GM12865 (cell line): ENCODE measurements around the gene INF2.

Experiments used
- DNase-seq: peaks from one replicate; pipeline ENCODE4 v3.0.0; 2010; ENCODE audit warnings: low read depth
- H3K4me3 ChIP-seq: 2 replicates; pipeline ENCODE4 v1.5.1; 2011; ENCODE audit warnings: mild to moderate bottlenecking, low read depth, low read length, control low read depth
- TF ChIP-seq, protein P1 (sequence below): IDR thresholded peaks from 2 replicates; pipeline ENCODE4 v1.5.1; 2011; ENCODE audit warnings: low read length, control low read depth, low read depth, inconsistent platforms; ENCODE audit not compliant: insufficient read depth; ENCODE audit errors: missing control alignments

The INF2 gene

DNA sequence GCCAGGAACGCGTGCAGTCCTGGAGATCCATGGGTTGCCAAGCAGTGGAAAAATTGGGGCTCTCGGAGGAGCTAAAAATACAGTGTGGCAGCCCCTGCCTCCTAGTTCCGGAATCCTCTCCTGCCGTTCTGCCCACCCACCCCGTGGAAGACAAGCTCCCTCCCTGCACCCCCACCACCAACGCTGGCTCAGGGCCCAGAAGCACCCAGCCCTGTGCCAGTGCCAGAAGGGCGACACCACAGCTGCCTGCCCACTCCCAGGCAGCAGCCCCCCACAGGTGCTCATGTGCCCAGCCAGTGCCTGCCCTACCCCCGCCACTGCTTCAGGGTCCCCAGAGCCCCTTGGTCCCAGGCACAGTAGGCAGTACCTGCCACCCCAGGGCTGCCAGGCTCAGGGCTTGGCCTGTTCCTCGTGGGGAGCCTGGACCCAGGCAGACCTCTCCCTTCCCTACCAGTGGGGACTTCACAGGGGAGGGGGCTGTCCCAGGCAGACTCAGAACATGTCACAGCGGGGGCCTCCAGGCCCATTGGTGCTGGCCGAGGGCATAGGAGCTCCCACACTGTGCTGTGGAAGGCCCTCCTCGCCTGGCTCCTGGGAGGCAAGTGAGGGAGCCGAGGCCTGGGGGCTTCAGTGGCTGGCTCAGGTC lies 7.4 kb downstream of the INF2 start:
- TF ChIP-seq, protein P1, sequence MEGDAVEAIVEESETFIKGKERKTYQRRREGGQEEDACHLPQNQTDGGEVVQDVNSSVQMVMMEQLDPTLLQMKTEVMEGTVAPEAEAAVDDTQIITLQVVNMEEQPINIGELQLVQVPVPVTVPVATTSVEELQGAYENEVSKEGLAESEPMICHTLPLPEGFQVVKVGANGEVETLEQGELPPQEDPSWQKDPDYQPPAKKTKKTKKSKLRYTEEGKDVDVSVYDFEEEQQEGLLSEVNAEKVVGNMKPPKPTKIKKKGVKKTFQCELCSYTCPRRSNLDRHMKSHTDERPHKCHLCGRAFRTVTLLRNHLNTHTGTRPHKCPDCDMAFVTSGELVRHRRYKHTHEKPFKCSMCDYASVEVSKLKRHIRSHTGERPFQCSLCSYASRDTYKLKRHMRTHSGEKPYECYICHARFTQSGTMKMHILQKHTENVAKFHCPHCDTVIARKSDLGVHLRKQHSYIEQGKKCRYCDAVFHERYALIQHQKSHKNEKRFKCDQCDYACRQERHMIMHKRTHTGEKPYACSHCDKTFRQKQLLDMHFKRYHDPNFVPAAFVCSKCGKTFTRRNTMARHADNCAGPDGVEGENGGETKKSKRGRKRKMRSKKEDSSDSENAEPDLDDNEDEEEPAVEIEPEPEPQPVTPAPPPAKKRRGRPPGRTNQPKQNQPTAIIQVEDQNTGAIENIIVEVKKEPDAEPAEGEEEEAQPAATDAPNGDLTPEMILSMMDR, result no peak
- H3K4me3 ChIP-seq, result no peak overlapping the region
- no peak for DNase-seq

DNA sequence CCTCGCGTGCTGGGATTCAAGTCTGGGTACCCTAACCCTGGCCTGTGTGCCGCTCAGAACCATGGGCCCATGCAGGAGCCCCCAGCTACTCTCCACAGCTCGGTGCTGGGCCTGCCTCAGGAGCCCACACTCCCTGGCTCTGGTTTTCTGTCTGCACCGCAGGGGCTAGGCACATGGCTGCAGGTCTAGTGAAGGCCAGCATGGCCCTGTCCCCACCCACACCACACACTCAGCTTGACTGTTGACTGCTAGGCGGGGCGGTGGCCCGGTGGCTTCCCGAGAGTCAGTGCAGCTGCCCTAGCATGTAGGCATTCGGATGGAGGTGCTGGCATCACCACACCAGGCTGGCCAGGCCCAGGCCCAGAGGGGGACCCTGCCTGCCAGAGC lies 7.9 kb downstream of the INF2 start:
- no peak for DNase-seq
- TF ChIP-seq, protein P1, result no peak
- no peak overlapping the region for H3K4me3 ChIP-seq

DNA sequence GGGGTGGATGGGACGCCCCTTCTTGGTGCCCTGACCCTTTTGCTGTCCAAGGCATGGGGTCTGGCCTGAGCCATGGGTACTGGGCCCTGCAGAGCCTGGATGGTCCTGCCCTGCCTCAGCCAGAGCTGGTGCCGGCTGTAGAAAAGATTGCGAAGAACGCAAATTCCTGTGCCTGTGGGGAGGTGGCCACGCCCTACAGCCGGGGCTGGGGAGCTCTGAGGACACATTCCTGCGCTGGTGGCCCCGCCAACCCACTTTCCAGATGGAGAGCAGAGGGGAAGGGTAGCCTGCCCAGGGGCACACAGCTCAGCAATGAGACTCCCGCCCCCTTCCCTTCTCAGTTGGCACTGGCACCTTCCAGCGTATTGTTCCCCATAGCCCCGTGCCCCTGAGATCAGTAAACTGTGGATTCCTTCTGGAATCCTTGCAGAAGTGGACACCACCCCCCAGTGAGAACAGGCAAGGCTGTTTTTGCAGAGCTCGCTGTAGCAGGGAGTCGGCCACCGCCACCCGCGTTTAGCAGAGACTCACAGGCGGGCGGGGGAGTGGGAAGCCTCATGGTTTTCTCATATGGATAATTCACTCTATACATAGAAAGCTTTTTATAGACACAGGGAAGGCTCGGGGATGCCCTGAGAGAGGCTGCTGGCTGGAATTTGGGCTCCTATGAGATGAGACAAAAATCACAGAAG lies 8.6 kb downstream of the INF2 start:
- TF ChIP-seq, protein P1, result no peak
- DNase-seq, result no peak
- no peak overlapping the region for H3K4me3 ChIP-seq

DNA sequence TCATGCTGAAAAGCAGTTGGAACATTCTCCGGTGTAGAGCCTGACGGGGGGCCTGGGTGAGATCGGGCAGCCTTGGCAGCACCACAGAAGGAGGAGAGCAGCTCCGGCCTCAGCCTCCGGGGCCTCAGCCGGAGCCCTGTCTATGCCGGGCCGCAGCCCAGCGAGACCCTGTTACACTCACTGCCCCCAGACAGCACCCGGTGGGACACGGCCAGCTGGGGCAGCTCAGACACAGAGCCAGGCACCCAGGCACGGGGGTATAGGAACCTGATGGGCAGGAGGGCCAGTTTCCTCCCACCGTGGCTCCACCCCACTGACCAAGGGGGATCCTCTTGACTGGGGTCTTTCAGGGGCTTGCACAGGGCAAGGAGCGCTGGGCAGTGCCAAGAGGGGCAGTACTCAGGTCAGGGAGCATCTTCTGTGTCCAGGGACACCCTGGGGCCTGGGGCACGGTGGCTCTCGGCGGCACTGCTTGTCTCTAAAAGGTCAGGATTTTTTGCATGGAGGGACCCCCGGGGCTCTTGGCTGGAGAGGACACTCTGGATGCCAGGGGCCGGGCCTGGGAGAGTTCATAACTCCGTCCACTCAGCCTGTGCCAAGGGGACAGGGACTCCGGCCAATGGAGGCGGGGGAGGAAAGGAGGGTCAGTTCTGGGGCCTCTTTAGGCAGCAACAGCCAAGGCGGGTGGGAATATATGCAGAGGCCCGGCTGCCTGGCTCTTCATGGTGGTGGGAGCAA lies 9.4 kb downstream of the INF2 start:
- no peak for DNase-seq
- no peak overlapping the region for H3K4me3 ChIP-seq
- TF ChIP-seq, protein P1, result no peak

DNA sequence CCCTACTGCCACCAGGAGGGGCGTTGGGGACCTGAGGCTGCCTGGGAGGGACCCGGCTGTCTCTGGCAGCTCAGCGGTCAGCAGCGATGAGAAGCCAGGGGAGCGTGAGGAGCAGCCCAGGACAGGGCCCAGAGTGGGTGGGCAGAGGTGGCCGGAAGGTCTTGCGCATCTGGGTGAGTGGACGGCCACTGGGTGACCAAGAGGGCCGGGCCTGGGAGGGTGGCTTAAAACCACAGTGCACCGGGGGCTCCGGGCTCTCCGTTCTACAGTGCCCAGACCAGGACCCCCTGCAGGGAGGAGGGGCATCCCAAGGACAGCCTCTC lies 10.0 kb downstream of the INF2 start:
- no peak overlapping the region for H3K4me3 ChIP-seq
- TF ChIP-seq, protein P1, result no peak
- DNase-seq, result no peak

DNA sequence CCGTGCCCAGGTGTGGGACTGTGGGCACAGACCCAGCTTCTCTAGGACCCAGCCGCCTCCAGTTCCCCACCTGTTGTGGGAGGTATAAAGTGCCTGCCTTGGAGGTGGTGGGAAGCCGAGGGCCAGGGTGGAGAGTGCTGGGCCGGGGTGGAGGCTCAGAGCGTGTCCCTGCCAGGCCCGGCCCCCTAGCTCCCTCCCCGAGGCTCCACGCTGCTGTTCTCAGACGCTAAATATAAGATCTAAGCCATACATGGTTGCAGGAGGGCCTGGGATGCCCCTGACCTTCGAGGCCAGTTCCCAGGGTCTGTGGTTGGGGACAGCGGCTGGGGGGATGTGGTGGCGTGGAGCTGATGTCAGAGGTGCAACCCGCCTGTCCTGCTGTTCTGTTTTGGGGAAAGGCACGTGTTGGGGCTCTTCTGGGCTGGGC lies 10.8 kb downstream of the INF2 start:
- no peak for DNase-seq
- H3K4me3 ChIP-seq, result no peak overlapping the region
- TF ChIP-seq, protein P1, result no peak
